DND-41 (cell line): ENCODE data around the gene TPO.
"Not testable (repeated sequence)": the region's sequence is repeated elsewhere in the genome, so short reads cannot be mapped to it uniquely, and the experiment has no call there.

ENCODE experiments used
- ATAC-seq: fragments of 200-7000 bp; cut with Tn5 transposase; 3 replicates; pipeline ENCODE4 v1.9.1; 2021; ENCODE audit warnings: low read depth; ENCODE audit not compliant: insufficient read depth
- DNase-seq: peaks from one replicate; pipeline ENCODE4 v3.0.0-alpha.2; 2020
- H2AFZ ChIP-seq: 2 replicates; pipeline ENCODE4 v1.6.0; 2012; ENCODE audit warnings: low read depth, low read length
- H3K27ac ChIP-seq: 2 replicates; pipeline ENCODE4 v1.5.1; 2012; ENCODE audit warnings: low read length, inconsistent platforms
- H3K27me3 ChIP-seq: fragments of 200-600 bp; sonication (generic); 2 replicates; pipeline ENCODE4 v1.6.0; 2012; ENCODE audit warnings: low read length, mild to moderate bottlenecking, inconsistent platforms; ENCODE audit not compliant: insufficient read depth, poor library complexity
- H3K36me3 ChIP-seq: 2 replicates; pipeline ENCODE4 v1.5.1; 2012; ENCODE audit warnings: low read length, inconsistent platforms; ENCODE audit not compliant: insufficient read depth
- H3K4me1 ChIP-seq: 2 replicates; pipeline ENCODE4 v1.5.1; 2012; ENCODE audit warnings: mild to moderate bottlenecking, low read length; ENCODE audit not compliant: insufficient read depth
- H3K4me2 ChIP-seq: 2 replicates; pipeline ENCODE4 v1.6.0; 2012; ENCODE audit warnings: mild to moderate bottlenecking, moderate library complexity, low read length, inconsistent platforms; ENCODE audit not compliant: insufficient read depth
- H3K4me3 ChIP-seq, 2 experiments: fragments of 200-600 bp in 1 of 2; shearing (Covaris generic) in 1 of 2; 2 replicates each; pipeline ENCODE4 v1.5.1; 2012 to 2016; ENCODE audit warnings: inconsistent platforms in 2 of 2, low read length in 2 of 2, mild to moderate bottlenecking in 2 of 2, low read depth in 1 of 2, moderate library complexity in 1 of 2
- H3K79me2 ChIP-seq: 2 replicates; pipeline ENCODE4 v1.6.0; 2012; ENCODE audit warnings: low read length, inconsistent platforms; ENCODE audit not compliant: insufficient read depth
- H3K9ac ChIP-seq: 2 replicates; pipeline ENCODE4 v1.6.0; 2012; ENCODE audit warnings: low read depth, mild to moderate bottlenecking, inconsistent platforms, low read length, moderate library complexity
- H3K9me3 ChIP-seq: 2 replicates; pipeline ENCODE4 v1.5.1; 2012; ENCODE audit warnings: low read length, moderate library complexity, mild to moderate bottlenecking, inconsistent platforms; ENCODE audit not compliant: insufficient read depth, severe bottlenecking
- H4K20me1 ChIP-seq: 2 replicates; pipeline ENCODE4 v1.6.0; 2012; ENCODE audit warnings: low read length; ENCODE audit not compliant: insufficient read depth
- CTCF ChIP-seq: IDR thresholded peaks from 2 replicates; pipeline ENCODE4 v1.5.1; 2012; ENCODE audit warnings: borderline replicate concordance, low read length, moderate library complexity, mild to moderate bottlenecking; ENCODE audit not compliant: poor library complexity, severe bottlenecking; ENCODE audit errors: extremely low read depth
- EZH2 ChIP-seq: IDR thresholded peaks from 3 replicates; pipeline ENCODE4 v1.6.1; 2012; ENCODE audit warnings: borderline replicate concordance, low read depth, mild to moderate bottlenecking, moderate library complexity, low read length, inconsistent platforms; ENCODE audit not compliant: severe bottlenecking

Gene TPO

GRCh38 chr2:1515986-1516797 is 102.9 kb downstream of the TPO start:
- H2AFZ ChIP-seq: no peak overlapping the region
- no peak overlapping the region for H3K4me3 ChIP-seq
- H3K9me3 ChIP-seq: no peaks in the 10 kb centered on the region
- H3K27me3 ChIP-seq: no peaks in the 10 kb centered on the region
- H3K9ac ChIP-seq: no peak overlapping the region
- peaks cover 52% of the 10 kb centered on the region for H3K4me1 ChIP-seq
- H3K36me3 ChIP-seq: no peaks in the 10 kb centered on the region
- H4K20me1 ChIP-seq: no peaks in the 10 kb centered on the region
- peak overlapping the region; percentile 80 for H3K27ac ChIP-seq
- ATAC-seq: no peak
- H3K4me2 ChIP-seq: no peak overlapping the region
- no peak for DNase-seq
- no peaks in the 10 kb centered on the region for H3K79me2 ChIP-seq
- no peak for TF ChIP-seq CTCF
- no peak for TF ChIP-seq EZH2

GRCh38 chr2:1516798-1517060 is 103.5 kb downstream of the TPO start:
- Histone ChIP-seq H4K20me1 (no peaks in the 10 kb centered on the region), H3K4me1 (peaks cover 52% of the 10 kb centered on the region), H3K36me3 (no peaks in the 10 kb centered on the region), H3K4me2 (no peak overlapping the region), H3K4me3 (no peak overlapping the region), H2AFZ (no peak overlapping the region), H3K27me3 (no peaks in the 10 kb centered on the region), H3K79me2 (no peaks in the 10 kb centered on the region), H3K9me3 (no peaks in the 10 kb centered on the region), H3K9ac (no peak overlapping the region), H3K27ac (peak overlapping the region; percentile 80)
- DNase-seq (no peak), ATAC-seq (no peak)
- TF ChIP-seq CTCF (no peak), EZH2 (no peak)

GRCh38 chr2:1517291-1517690 is 104.0 kb downstream of the TPO start:
- not testable (repeated sequence) for H4K20me1 ChIP-seq, H3K4me2 ChIP-seq, H3K27me3 ChIP-seq, DNase-seq, H3K4me3 ChIP-seq, H3K79me2 ChIP-seq, H3K9me3 ChIP-seq, H3K36me3 ChIP-seq, H2AFZ ChIP-seq, ATAC-seq
- H3K9ac ChIP-seq: peak overlapping the region; percentile 37; the same call in 1 of the 2 replicates
- H3K27ac ChIP-seq: peak overlapping the region; percentile 80
- peaks cover 52% of the 10 kb centered on the region for H3K4me1 ChIP-seq

GRCh38 chr2:1517786-1518185 is 104.5 kb downstream of the TPO start:
- Histone ChIP-seq H2AFZ (peak overlapping the region; percentile 50; the same call in 1 of the 2 replicates), H3K4me1 (peaks cover 52% of the 10 kb centered on the region), H3K4me3 (peak overlapping the region in 1 of 2 experiments; percentile 26; a peak in 1 of 4 replicates), H3K27ac (peak overlapping the region; percentile 80), H3K36me3 (no peaks in the 10 kb centered on the region), H3K9me3 (no peaks in the 10 kb centered on the region), H4K20me1 (no peaks in the 10 kb centered on the region), H3K9ac (peak overlapping the region; percentile 37), H3K4me2 (peak overlapping the region; percentile 22), H3K79me2 (no peaks in the 10 kb centered on the region), H3K27me3 (no peaks in the 10 kb centered on the region)
- DNase-seq (peak; percentile 17), ATAC-seq (peak; percentile 20)
- TF ChIP-seq CTCF (no peak), EZH2 (no peak)
